ENCODE results near the gene MBTD1.

GRCh38 chr17:51234162-51234561 lies 25.7 kb downstream of the MBTD1 start:
- no peak for TF ChIP-seq CTCF (conservative IDR thresholded peaks at IDR 0.05 in 1 of 2, IDR thresholded peaks at IDR 0.05 in 1 of 2; ENCODE audit: extremely low read depth in 1 of 2, insufficient read depth in 1 of 2, low read depth in 1 of 2, low read length in 2 of 2)
- TF ChIP-seq EZH2 (IDR thresholded peaks at IDR 0.05; ENCODE audit: borderline replicate concordance, low read length): no peak
